ENCODE results near the gene HELT. TPM values are rescaled to one million over a fixed set of nuclear protein-coding genes. Genes with fewer than 3 reads are reported as not detected.
"Not testable (repeated sequence)": the region's sequence is repeated elsewhere in the genome, so short reads cannot be mapped to it uniquely, and the experiment has no call there.

Gene HELT
- total and polyA plus RNA-seq, 4 donors, result not detected

GRCh38 chr4:185040523-185040922 is 22.2 kb downstream of the HELT start:
- no peak overlapping the region for H3K27ac ChIP-seq (ENCODE audit: low read depth in 1 of 2, low read length in 2 of 2)
- TF ChIP-seq CTCF (IDR thresholded peaks at IDR 0.05; ENCODE audit: low read depth, low read length, missing input control), result no peak
- TF ChIP-seq ZBTB33 (IDR thresholded peaks at IDR 0.05), result no peak
- H3K9ac ChIP-seq (ENCODE audit: low read depth in 1 of 2, low read length in 2 of 2), result no peak overlapping the region
- WGBS, result 80% methylated on average over 5 of the region's 5 CpGs
- H3K27me3 ChIP-seq (ENCODE audit: control insufficient read depth in 4 of 4, insufficient read depth in 4 of 4, low read length in 3 of 4), result no peaks in the 10 kb centered on the region
- DNase-seq (ENCODE audit: low spot score), result no peak
- H3K36me3 ChIP-seq (ENCODE audit: control insufficient read depth in 4 of 4, insufficient read depth in 3 of 4, low read depth in 1 of 4, low read length in 3 of 4), result no peaks in the 10 kb centered on the region
- no peaks in the 10 kb centered on the region for H3K9me3 ChIP-seq (ENCODE audit: control insufficient read depth in 4 of 4, low read length in 3 of 4)
- H3K4me1 ChIP-seq (ENCODE audit: control insufficient read depth in 4 of 4, insufficient read depth in 4 of 4, low read length in 3 of 4), result peaks cover 0 to 7% (median 4%) of the 10 kb centered on the region in 4 donors
- no peak overlapping the region for H3K4me3 ChIP-seq (ENCODE audit: low read depth in 1 of 3, low read length in 3 of 3)

- H3K9me3 ChIP-seq (ENCODE audit: control insufficient read depth in 4 of 4, low read length in 3 of 4); H3K27ac ChIP-seq (ENCODE audit: low read depth in 1 of 2, low read length in 2 of 2); DNase-seq (ENCODE audit: low spot score); H3K4me1 ChIP-seq (ENCODE audit: control insufficient read depth in 4 of 4, insufficient read depth in 4 of 4, low read length in 3 of 4); H3K27me3 ChIP-seq (ENCODE audit: control insufficient read depth in 4 of 4, insufficient read depth in 4 of 4, low read length in 3 of 4); H3K9ac ChIP-seq (ENCODE audit: low read depth in 1 of 2, low read length in 2 of 2); H3K36me3 ChIP-seq (ENCODE audit: control insufficient read depth in 4 of 4, insufficient read depth in 3 of 4, low read depth in 1 of 4, low read length in 3 of 4); H3K4me3 ChIP-seq (ENCODE audit: low read depth in 1 of 3, low read length in 3 of 3): not testable (repeated sequence)
- WGBS, result 82% methylated on average over 6 of the region's 6 CpGs
Measured at GRCh38 chr4:185050286-185050685, 32.0 kb downstream of the HELT start.

GRCh38 chr4:185051283-185051682 is 33.0 kb downstream of the HELT start:
- WGBS, result 95% methylated on average over 5 of the region's 5 CpGs
- not testable (repeated sequence) for H3K4me3 ChIP-seq (ENCODE audit: low read depth in 1 of 3, low read length in 3 of 3); H3K36me3 ChIP-seq (ENCODE audit: control insufficient read depth in 4 of 4, insufficient read depth in 3 of 4, low read depth in 1 of 4, low read length in 3 of 4); H3K9me3 ChIP-seq (ENCODE audit: control insufficient read depth in 4 of 4, low read length in 3 of 4); H3K9ac ChIP-seq (ENCODE audit: low read depth in 1 of 2, low read length in 2 of 2); H3K27me3 ChIP-seq (ENCODE audit: control insufficient read depth in 4 of 4, insufficient read depth in 4 of 4, low read length in 3 of 4); H3K27ac ChIP-seq (ENCODE audit: low read depth in 1 of 2, low read length in 2 of 2); H3K4me1 ChIP-seq (ENCODE audit: control insufficient read depth in 4 of 4, insufficient read depth in 4 of 4, low read length in 3 of 4); DNase-seq (ENCODE audit: low spot score)

- H3K4me3 ChIP-seq (ENCODE audit: low read depth in 1 of 3, low read length in 3 of 3), result no peak overlapping the region
- H3K4me1 ChIP-seq (ENCODE audit: control insufficient read depth in 4 of 4, insufficient read depth in 4 of 4, low read length in 3 of 4), result no peaks in the 10 kb centered on the region
- no peaks in the 10 kb centered on the region for H3K36me3 ChIP-seq (ENCODE audit: control insufficient read depth in 4 of 4, insufficient read depth in 3 of 4, low read depth in 1 of 4, low read length in 3 of 4)
- no peak for TF ChIP-seq ZBTB33 (IDR thresholded peaks at IDR 0.05)
- TF ChIP-seq TAF1 (conservative IDR thresholded peaks at IDR 0.05), result no peak
- no peak for TF ChIP-seq FOXA2 (IDR thresholded peaks at IDR 0.05)
- no peak for TF ChIP-seq YY1 (IDR thresholded peaks at IDR 0.05)
- TF ChIP-seq EGR1 (IDR thresholded peaks at IDR 0.05; ENCODE audit: low read depth in 2 of 2), result no peak
- TF ChIP-seq GABPA (IDR thresholded peaks at IDR 0.05 in 1 of 2, conservative IDR thresholded peaks at IDR 0.05 in 1 of 2), result no peak
- no peak for TF ChIP-seq REST (IDR thresholded peaks at IDR 0.05)
- TF ChIP-seq HNF4G (IDR thresholded peaks at IDR 0.05), result no peak
- TF ChIP-seq ATF3 (IDR thresholded peaks at IDR 0.05), result no peak
- H3K9me3 ChIP-seq (ENCODE audit: control insufficient read depth in 4 of 4, low read length in 3 of 4), result no peaks in the 10 kb centered on the region
- H3K27me3 ChIP-seq (ENCODE audit: control insufficient read depth in 4 of 4, insufficient read depth in 4 of 4, low read length in 3 of 4), result no peaks in the 10 kb centered on the region
- DNase-seq (ENCODE audit: low spot score), result no peak
- H3K9ac ChIP-seq (ENCODE audit: low read depth in 1 of 2, low read length in 2 of 2), result no peak overlapping the region
- no peak overlapping the region for H3K27ac ChIP-seq (ENCODE audit: low read depth in 1 of 2, low read length in 2 of 2)
- 96% methylated on average over 14 of the region's 14 CpGs for WGBS
Measured at GRCh38 chr4:185053746-185054145, 35.5 kb downstream of the HELT start.
